NCI-H524 treated with DMSO at 0.1 percent for 48 hours (cell line): ENCODE results near the gene CASP8.
"Not testable (repeated sequence)": the region's sequence is repeated elsewhere in the genome, so short reads cannot be mapped to it uniquely, and the experiment has no call there.

Experiments
- DNase-seq: peaks from one replicate; lab custom pipeline; 2025; lab: John Stamatoyannopoulos, UW

CASP8 gene

GRCh38 chr2:201260302-201260800, at the start of gene CASP8:
Gene CASP8, plus strand, starts transcription at chr2:201260536. Its CDS starts 5,951 bp downstream, at chr2:201266487.
- no peak for DNase-seq

GRCh38 chr2:201215963-201216362, 44.4 kb upstream of the CASP8 start:
- DNase-seq = no peak

- no peak for DNase-seq
These were observed 43.4 kb upstream of the CASP8 start for GRCh38 chr2:201216918-201217317.

GRCh38 chr2:201218780-201219179, 41.6 kb upstream of the CASP8 start:
- DNase-seq = no peak

GRCh38 chr2:201219328-201220096, 40.8 kb upstream of the CASP8 start:
- no peak for DNase-seq

- DNase-seq = no peak
These were observed 40.2 kb upstream of the CASP8 start for GRCh38 chr2:201220102-201220570.

- no peak for DNase-seq
These were observed 37.0 kb upstream of the CASP8 start for GRCh38 chr2:201223089-201224073.

GRCh38 chr2:201228271-201228911, 31.9 kb upstream of the CASP8 start:
- DNase-seq = no peak

GRCh38 chr2:201228912-201229290, 31.4 kb upstream of the CASP8 start:
- no peak for DNase-seq

- DNase-seq = peak; percentile 74
These were observed 28.4 kb upstream of the CASP8 start for GRCh38 chr2:201231781-201232466.

GRCh38 chr2:201232467-201232815, 27.9 kb upstream of the CASP8 start:
- no peak for DNase-seq

- DNase-seq = no peak
These were observed 27.0 kb upstream of the CASP8 start for GRCh38 chr2:201233192-201233811.

GRCh38 chr2:201233812-201234662, 26.3 kb upstream of the CASP8 start:
- DNase-seq = no peak

- DNase-seq = no peak
These were observed 25.6 kb upstream of the CASP8 start for GRCh38 chr2:201234663-201235135.

- no peak for DNase-seq
These were observed 24.2 kb upstream of the CASP8 start for GRCh38 chr2:201235860-201236811.

GRCh38 chr2:201237486-201238123, 22.7 kb upstream of the CASP8 start:
- DNase-seq = no peak

- not testable (repeated sequence) for DNase-seq
These were observed 21.0 kb upstream of the CASP8 start for GRCh38 chr2:201239167-201239935.
